H1 (cell line): Measurements from ENCODE around the gene PPP1R1B. TPM values are rescaled to one million over a fixed set of nuclear protein-coding genes. Genes with fewer than 3 reads are reported as not detected.
A peak's percentile ranks its signal among the peaks of the same experiment; 100 is the strongest.

ENCODE experiments used
- CTBP2 ChIP-seq: IDR thresholded peaks from 2 replicates; pipeline ENCODE4 v1.7.0; 2011; ENCODE audit warnings: borderline replicate concordance, mild to moderate bottlenecking, moderate library complexity, mixed read lengths, low read length; ENCODE audit not compliant: insufficient read depth, insufficient read length
- E2F6 ChIP-seq: IDR thresholded peaks from 2 replicates; pipeline ENCODE4 v1.6.1; 2012; ENCODE audit warnings: inconsistent platforms
- polyA plus RNA-seq, 7 experiments: library from polyadenylated mRNA; depleted of rRNA in 3 of 7; stranded (reverse) in 5 of 7; unstranded in 2 of 7; fragments of >200 nt in 5 of 7; fragments of 200-250 nt in 2 of 7; gene quantifications; 1 replicate in 5 of 7; 2 replicates in 1 of 7; 4 replicates in 1 of 7; pipeline versions ENCODE4 v1.2.1 to v1.2.3, GENCODE V29; 2011 to 2013; ENCODE audit warnings: missing spikeins in 2 of 7, mixed read lengths in 2 of 7
- total RNA-seq: library from RNA; stranded (reverse); fragmentation: NEBNext Ultra II Directional; extraction: Animal tissue kit (Norgen Biotek cat#: 25700); gene quantifications from 2 replicates; pipeline ENCODE4 v1.2.1, GENCODE V29; 2021

Gene PPP1R1B
- total and polyA plus RNA-seq, 2 of the 8 experiments (the other 6 are each of a cell fraction or from before 2014, with no cell fraction given), result 10.7 to 22.3 TPM

- TF ChIP-seq E2F6, result no peak
- TF ChIP-seq CTBP2, result peak; percentile 67
- TF ChIP-seq, all 59 proteins: peak for 6
Measured at GRCh38 chr17:39626171-39627046, at the start of gene PPP1R1B (continued).
